Adrenal gland (tissue), 12 donors: ENCODE data around the gene GLB1L2. TPM values are rescaled to one million over a fixed set of nuclear protein-coding genes. Genes with fewer than 3 reads are reported as not detected.

Experiments used
- DNase-seq, 7 donors: peaks; one replicate each; pipeline ENCODE4 v3.0.0-alpha.2; 2019 to 2020
- H3K27ac ChIP-seq, 5 donors: fragments of 200-600 bp; sonication (generic) in 4 of 5; 1 replicate in 3 of 5; 2 replicates in 2 of 5; pipeline versions ENCODE4 v1.5.1 to v1.8.0; 2016 to 2020; ENCODE audit warnings: mild to moderate bottlenecking in 1 of 5
- H3K27me3 ChIP-seq: fragments of 200-600 bp; 2 replicates; pipeline ENCODE4 v1.8.0; 2021
- H3K36me3 ChIP-seq, 2 donors: fragments of 200-600 bp; replicated peaks in 1 of 2; 1 replicate in 1 of 2; 2 replicates in 1 of 2; pipeline versions ENCODE4 v1.5.1 to v1.8.0; 2018 to 2022
- H3K4me1 ChIP-seq, 2 donors: fragments of 200-600 bp; replicated peaks in 1 of 2; 1 replicate in 1 of 2; 2 replicates in 1 of 2; pipeline versions ENCODE4 v1.5.1 to v1.8.0; 2018 to 2021
- H3K4me3 ChIP-seq, 4 donors: fragments of 200-600 bp; sonication (generic) in 3 of 4; one replicate each; pipeline ENCODE4 v1.5.1; 2016 to 2018
- H3K9me3 ChIP-seq, 3 donors: fragments of 200-600 bp; sonication (generic) in 1 of 3; replicated peaks in 1 of 3; 1 replicate in 2 of 3; 2 replicates in 1 of 3; pipeline versions ENCODE4 v1.5.1 to v1.8.0; 2016 to 2021
- POLR2A ChIP-seq, 2 donors: fragments of 450-650 bp; IDR thresholded peaks; one replicate each; pipeline ENCODE4 v1.6.1; 2017; ENCODE audit warnings: antibody characterized with exemption in 2 of 2, mild to moderate bottlenecking in 2 of 2, moderate library complexity in 1 of 2
- WGBS, 4 donors: extraction: QIAGEN DNeasy Blood & Tissue Kit in 2 of 4; methylation state at CpG; one replicate each; pipeline versions ENCODE4 v1.1.5 to v1.1.7; 2013 to 2017; 5-methylcytosine and 5-hydroxymethylcytosine counted together
- intact Hi-C, 2 donors: fragments of 100-400 bp; cut with DNase I; formaldehyde crosslinking; loops; one replicate each; pipeline versions ENCODE4 v1.14.1 to v1.15.0; 2022 to 2023
- polyA plus RNA-seq, 3 donors: library from polyadenylated mRNA; stranded (reverse); fragments of 200-250 nt in 2 of 3; fragments of 350-450 nt in 1 of 3; fragmentation: Illumina TruSeq in 1 of 3; extraction: RNeasy Lipid Tissue Mini Kit (QIAGEN cat#74804) in 1 of 3; gene quantifications; one replicate each; pipeline ENCODE4 v1.2.3, GENCODE V29; 2013 to 2014
- total RNA-seq, 9 donors: library from RNA; depleted of rRNA in 4 of 9; stranded (reverse); fragments of >200 nt in 4 of 9; fragments of 120-200 nt in 1 of 9; fragmentation: NEBNext Ultra II Directional in 1 of 9; extraction: Animal tissue kit (Norgen Biotek cat#: 25700) in 1 of 9; gene quantifications; one replicate each; pipeline versions ENCODE4 v1.1.0 to v1.2.4, GENCODE V29; 2013 to 2023
- TF ChIP-seq, protein P1 (sequence below), 6 experiments: fragments of 450-650 bp in 4 of 6; fragments of 200-600 bp in 2 of 6; sonication (generic) in 1 of 6; IDR thresholded peaks; 1 replicate in 5 of 6; 2 replicates in 1 of 6; pipeline versions ENCODE4 v1.5.1 to v1.8.0; 2016 to 2021; ENCODE audit warnings: antibody characterized with exemption in 6 of 6, mild to moderate bottlenecking in 2 of 6, moderate library complexity in 1 of 6
- donor health status: healthy with polysubstance abuse.
- donor health status: Bipolar disorder and iron deficiency.
- donor health status: DM: yes; HTN: yes; CAD: no.
- donor health status: DM: no; HTN: no; CAD: no.
- donor health status: DM: no; HTN: no; CAD: no.
- donor health status: DM: yes; HTN: yes; CAD: no.

The GLB1L2 gene
- total and polyA plus RNA-seq, 12 donors: 0.66 to 8.1 (median 2.6) TPM

DNA sequence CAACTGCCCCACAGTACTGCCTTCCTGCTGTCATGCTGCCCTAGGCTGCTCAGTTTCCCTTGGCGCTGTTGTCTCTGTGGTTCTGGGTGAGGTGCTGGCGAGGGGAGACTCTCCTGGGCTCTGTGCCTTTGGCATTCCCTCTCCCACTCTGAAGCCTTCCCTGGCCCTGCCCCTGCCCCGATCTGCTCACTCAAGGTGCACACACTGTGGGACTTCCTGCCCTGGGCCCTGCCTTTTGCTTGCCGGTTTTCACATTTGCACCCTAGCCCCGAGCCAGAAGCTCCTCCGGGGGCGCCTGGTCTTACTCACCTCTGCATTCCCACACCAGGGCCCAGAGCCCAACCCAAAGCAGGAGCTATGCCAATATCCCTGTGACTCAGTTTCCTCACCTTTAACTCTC, 68.2 kb downstream of the GLB1L2 start:
- TF ChIP-seq, protein P1, sequence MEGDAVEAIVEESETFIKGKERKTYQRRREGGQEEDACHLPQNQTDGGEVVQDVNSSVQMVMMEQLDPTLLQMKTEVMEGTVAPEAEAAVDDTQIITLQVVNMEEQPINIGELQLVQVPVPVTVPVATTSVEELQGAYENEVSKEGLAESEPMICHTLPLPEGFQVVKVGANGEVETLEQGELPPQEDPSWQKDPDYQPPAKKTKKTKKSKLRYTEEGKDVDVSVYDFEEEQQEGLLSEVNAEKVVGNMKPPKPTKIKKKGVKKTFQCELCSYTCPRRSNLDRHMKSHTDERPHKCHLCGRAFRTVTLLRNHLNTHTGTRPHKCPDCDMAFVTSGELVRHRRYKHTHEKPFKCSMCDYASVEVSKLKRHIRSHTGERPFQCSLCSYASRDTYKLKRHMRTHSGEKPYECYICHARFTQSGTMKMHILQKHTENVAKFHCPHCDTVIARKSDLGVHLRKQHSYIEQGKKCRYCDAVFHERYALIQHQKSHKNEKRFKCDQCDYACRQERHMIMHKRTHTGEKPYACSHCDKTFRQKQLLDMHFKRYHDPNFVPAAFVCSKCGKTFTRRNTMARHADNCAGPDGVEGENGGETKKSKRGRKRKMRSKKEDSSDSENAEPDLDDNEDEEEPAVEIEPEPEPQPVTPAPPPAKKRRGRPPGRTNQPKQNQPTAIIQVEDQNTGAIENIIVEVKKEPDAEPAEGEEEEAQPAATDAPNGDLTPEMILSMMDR (IDR thresholded peaks at IDR 0.05): no peak
- no peak for TF ChIP-seq POLR2A (IDR thresholded peaks at IDR 0.05)
- intact Hi-C loops: no loop called here
- Histone ChIP-seq H3K27ac (no peak overlapping the region), H3K4me3 (no peak overlapping the region), H3K27me3 (no peaks in the 10 kb centered on the region), H3K9me3 (no peaks in the 10 kb centered on the region), H3K36me3 (no peaks in the 10 kb centered on the region), H3K4me1 (no peaks in the 10 kb centered on the region)
- DNase-seq: no peak
- 77 to 80% (median 78%) methylated on average over 4 to 7 of the region's 7 CpGs for WGBS, 4 donors

DNA sequence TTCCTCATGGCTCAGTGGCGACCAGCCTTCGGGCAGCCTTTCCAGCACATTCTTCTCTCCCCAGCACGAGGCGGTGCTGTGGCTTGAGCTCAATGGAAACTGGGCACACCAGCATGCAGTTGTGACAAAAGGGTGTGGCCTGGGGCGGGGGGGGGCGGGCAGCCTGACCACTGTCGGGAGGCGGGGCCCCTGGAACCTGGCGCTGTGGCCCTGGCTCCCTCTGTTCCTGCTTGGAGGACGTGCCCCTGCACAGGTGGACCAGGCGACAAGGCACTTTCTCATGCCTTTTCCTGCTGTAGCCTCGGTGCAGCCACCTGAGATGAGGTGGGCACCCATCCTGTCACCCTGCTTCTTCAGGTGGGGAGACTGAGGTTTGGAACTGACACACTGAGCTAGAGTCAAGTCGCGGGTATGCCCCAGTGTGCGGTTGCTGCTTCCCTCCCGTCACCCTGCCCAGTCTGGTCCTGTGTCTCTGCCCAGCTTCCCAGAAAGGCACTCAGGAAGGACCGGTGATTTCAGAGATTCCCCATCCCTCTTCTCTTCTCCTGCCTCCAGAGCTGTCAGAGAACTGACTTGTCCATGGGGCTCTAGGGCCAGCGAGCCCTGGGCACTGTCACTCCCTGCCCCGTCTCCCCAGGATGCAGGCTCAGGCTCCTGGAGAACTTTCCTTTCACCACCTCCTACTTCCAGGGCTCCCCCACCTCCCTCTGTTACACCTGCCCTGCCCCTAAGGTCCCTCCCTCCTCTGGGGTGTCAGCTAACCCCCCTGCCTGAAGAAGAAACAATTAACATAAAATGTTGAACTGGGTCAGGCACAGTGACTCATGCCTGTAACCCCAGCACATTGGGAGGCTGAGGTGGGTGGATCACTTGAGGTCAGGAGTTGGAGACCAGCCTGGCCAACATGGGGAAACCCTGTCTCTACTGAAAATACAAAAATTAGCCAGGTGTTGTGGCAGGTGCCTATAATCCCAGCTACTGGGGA, 70.3 kb downstream of the GLB1L2 start:
- 67 to 82% (median 74%) methylated on average over 11 to 19 of the region's 19 CpGs for WGBS, 4 donors
- no peaks in the 10 kb centered on the region for H3K27me3 ChIP-seq

DNA sequence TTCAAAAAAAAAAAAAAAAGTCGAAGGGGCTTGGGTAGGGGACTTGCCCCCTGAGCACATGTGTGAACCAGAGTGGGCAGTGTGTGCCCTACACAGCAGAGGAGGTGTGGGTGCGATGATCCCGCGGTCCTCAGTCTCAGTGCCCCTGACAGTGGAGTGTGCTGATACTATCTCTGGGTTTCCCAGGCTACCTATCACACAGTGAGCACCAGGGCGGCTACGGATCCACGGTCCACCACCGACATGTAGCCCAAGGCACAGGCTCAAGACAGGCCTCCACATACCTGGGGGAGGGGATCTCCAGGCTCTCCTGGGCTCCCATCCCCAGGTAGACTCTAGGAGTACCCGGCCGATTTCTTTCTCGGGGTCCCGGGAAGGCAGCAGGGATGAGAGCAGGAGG, 71.1 kb downstream of the GLB1L2 start:
- Histone ChIP-seq H3K36me3 (no peaks in the 10 kb centered on the region), H3K9me3 (no peaks in the 10 kb centered on the region), H3K4me3 (no peak overlapping the region), H3K27ac (no peak overlapping the region), H3K4me1 (no peaks in the 10 kb centered on the region), H3K27me3 (no peaks in the 10 kb centered on the region)
- intact Hi-C loops: no loop called here
- DNase-seq: peak in 1 of 7 donors; percentile 65
- 71 to 87% (median 78%) methylated on average over 8 to 12 of the region's 12 CpGs for WGBS, 4 donors
- no peak for TF ChIP-seq POLR2A (IDR thresholded peaks at IDR 0.05)
- TF ChIP-seq, protein P1 (IDR thresholded peaks at IDR 0.05): no peak

More for the DNA sequence above, 70.3 kb downstream of the GLB1L2 start:
- DNase-seq: no peak
- intact Hi-C loops: no loop called here
- Histone ChIP-seq H3K9me3 (no peaks in the 10 kb centered on the region), H3K27ac (no peak overlapping the region), H3K36me3 (no peaks in the 10 kb centered on the region), H3K4me3 (no peak overlapping the region), H3K4me1 (no peaks in the 10 kb centered on the region)
- TF ChIP-seq, protein P1 (IDR thresholded peaks at IDR 0.05): no peak
- no peak for TF ChIP-seq POLR2A (IDR thresholded peaks at IDR 0.05)

DNA sequence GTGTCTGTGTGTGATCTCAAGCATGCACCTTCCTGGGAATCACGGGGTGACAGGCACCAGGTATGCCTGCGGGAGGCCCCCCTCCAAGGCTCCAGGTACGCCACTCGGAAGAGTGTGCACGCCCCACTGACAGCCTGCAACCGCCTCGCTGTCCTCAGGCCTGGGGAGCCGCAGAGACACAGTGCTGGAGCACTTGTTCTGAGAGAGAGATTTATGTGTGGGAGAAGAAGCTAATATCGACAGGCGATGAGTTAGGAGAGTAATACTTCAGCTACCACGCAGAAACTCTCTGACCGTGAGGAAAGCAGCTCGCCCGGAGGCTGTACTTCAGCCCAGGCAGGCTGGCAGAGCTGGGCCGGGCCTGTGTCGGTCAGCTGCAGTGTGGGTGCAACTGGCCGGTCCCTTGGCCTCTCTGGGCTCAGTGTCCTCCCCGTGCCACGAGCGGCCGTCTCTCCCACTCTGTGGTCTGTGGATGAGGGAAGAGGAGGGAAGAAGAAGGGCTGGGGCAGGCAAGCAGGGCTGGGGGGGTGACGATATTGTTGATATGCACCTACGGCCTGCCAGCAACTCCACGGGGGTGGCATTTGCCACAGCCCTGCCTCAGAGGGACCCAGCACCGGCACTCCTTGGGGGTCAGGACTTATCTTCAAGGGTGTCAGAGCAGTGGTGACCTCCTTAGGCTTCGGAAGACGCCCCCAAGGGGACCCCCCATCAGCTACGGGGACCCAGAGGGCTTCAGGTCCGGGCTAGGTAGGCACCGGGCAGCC, 73.0 kb downstream of the GLB1L2 start:
- TF ChIP-seq, protein P1 (IDR thresholded peaks at IDR 0.05): no peak
- no peak for TF ChIP-seq POLR2A (IDR thresholded peaks at IDR 0.05)
- Histone ChIP-seq H3K27me3 (no peaks in the 10 kb centered on the region), H3K4me1 (no peaks in the 10 kb centered on the region), H3K9me3 (no peaks in the 10 kb centered on the region), H3K27ac (no peak overlapping the region), H3K4me3 (no peak overlapping the region), H3K36me3 (no peaks in the 10 kb centered on the region)
- WGBS, 4 donors: 73 to 88% (median 82%) methylated on average over 20 to 30 of the region's 30 CpGs
- intact Hi-C loops: no loop called here
- no peak for DNase-seq
